Esophagus squamous epithelium (tissue), 4 donors: ENCODE data around the gene ANKAR.

Experiments used
- CTCF ChIP-seq, 6 experiments: fragments of 450-650 bp in 4 of 6; fragments of 200-600 bp in 2 of 6; sonication (generic) in 2 of 6; IDR thresholded peaks; one replicate each; pipeline ENCODE4 v1.5.1; 2016 to 2019; ENCODE audit warnings: antibody characterized with exemption in 6 of 6, mild to moderate bottlenecking in 4 of 6, moderate library complexity in 4 of 6
- POLR2A ChIP-seq, 4 donors: fragments of 450-650 bp; IDR thresholded peaks; one replicate each; pipeline ENCODE4 v1.6.1; 2017; ENCODE audit warnings: antibody characterized with exemption in 4 of 4, mild to moderate bottlenecking in 4 of 4, moderate library complexity in 3 of 4

- no peak for TF ChIP-seq POLR2A (IDR thresholded peaks at IDR 0.05)
- TF ChIP-seq CTCF (IDR thresholded peaks at IDR 0.05) = no peak
Observed at GRCh38 chr2:189681203-189681602, 6.7 kb downstream of the ANKAR start.
